Keratinocyte (primary cell): Measurements from ENCODE around the gene SKIDA1. TPM values are rescaled to one million over a fixed set of nuclear protein-coding genes. Genes with fewer than 3 reads are reported as not detected.

ENCODE experiments used
- DNase-seq: peaks from one replicate; pipeline ENCODE4 v3.0.0-alpha.2; 2011; ENCODE audit warnings: low read depth, missing footprints, low spot score
- FAIRE-seq: peaks from 2 replicates; lab custom pipeline; 2011; peaks lifted over from hg19 to GRCh38; lab: Jason Lieb, UNC
- H2AFZ ChIP-seq: 2 replicates; pipeline ENCODE4 v1.6.0; 2012; ENCODE audit warnings: low read length, control low read depth, inconsistent platforms; ENCODE audit not compliant: control insufficient read depth
- H3K27ac ChIP-seq: 2 replicates; pipeline ENCODE4 v1.5.1; 2011; ENCODE audit warnings: low read length; ENCODE audit not compliant: control insufficient read depth, insufficient read depth
- H3K27me3 ChIP-seq: 3 replicates; pipeline ENCODE4 v1.6.0; 2011; ENCODE audit warnings: low read length; ENCODE audit not compliant: control insufficient read depth, insufficient read depth; ENCODE audit errors: extremely low read depth
- H3K36me3 ChIP-seq, 2 experiments: 2 replicates in 1 of 2; 3 replicates in 1 of 2; pipeline ENCODE4 v1.5.1; 2011; ENCODE audit warnings: low read length in 2 of 2, mild to moderate bottlenecking in 1 of 2; ENCODE audit not compliant: control insufficient read depth in 2 of 2, insufficient read depth in 2 of 2; ENCODE audit errors: extremely low read depth in 1 of 2
- H3K4me1 ChIP-seq: 3 replicates; pipeline ENCODE4 v1.5.1; 2011; ENCODE audit warnings: low read length; ENCODE audit not compliant: control insufficient read depth, insufficient read depth; ENCODE audit errors: extremely low read depth
- H3K4me2 ChIP-seq: 3 replicates; pipeline ENCODE4 v1.6.0; 2011; ENCODE audit warnings: low read depth, low read length; ENCODE audit not compliant: control insufficient read depth, insufficient read depth; ENCODE audit errors: extremely low read depth
- H3K4me3 ChIP-seq, 3 experiments: fragments of 200-600 bp in 1 of 3; sonication (generic) in 1 of 3; 2 replicates in 2 of 3; 3 replicates in 1 of 3; pipeline ENCODE4 v1.5.1; 2011 to 2016; ENCODE audit warnings: low read length in 3 of 3, mild to moderate bottlenecking in 3 of 3, control low read depth in 2 of 3, inconsistent platforms in 1 of 3, low read depth in 1 of 3, mixed read lengths in 1 of 3, mixed run types in 1 of 3, moderate library complexity in 1 of 3; ENCODE audit not compliant: control insufficient read depth in 2 of 3, insufficient read depth in 2 of 3; ENCODE audit errors: extremely low read depth in 1 of 3
- H3K79me2 ChIP-seq: 2 replicates; pipeline ENCODE4 v1.6.0; 2012; ENCODE audit warnings: low read length; ENCODE audit not compliant: control insufficient read depth, insufficient read depth
- H3K9ac ChIP-seq: 3 replicates; pipeline ENCODE4 v1.6.0; 2011; ENCODE audit warnings: low read length; ENCODE audit not compliant: control insufficient read depth, insufficient read depth; ENCODE audit errors: extremely low read depth
- H3K9me1 ChIP-seq: 3 replicates; pipeline ENCODE4 v1.6.0; 2011; ENCODE audit warnings: low read length; ENCODE audit not compliant: control insufficient read depth, insufficient read depth; ENCODE audit errors: extremely low read depth
- H3K9me3 ChIP-seq: 2 replicates; pipeline ENCODE4 v1.5.1; 2012; ENCODE audit warnings: low read depth, low read length; ENCODE audit not compliant: control insufficient read depth
- H4K20me1 ChIP-seq: 3 replicates; pipeline ENCODE4 v1.6.0; 2011; ENCODE audit warnings: low read length; ENCODE audit not compliant: control insufficient read depth, insufficient read depth; ENCODE audit errors: extremely low read depth
- CTCF ChIP-seq, 3 experiments: IDR thresholded peaks in 1 of 3; conservative IDR thresholded peaks in 1 of 3; optimal IDR thresholded peaks in 1 of 3; 2 replicates in 2 of 3; 3 replicates in 1 of 3; pipeline versions ENCODE3 to v1.5.1; 2011; ENCODE audit warnings: low read length in 3 of 3, mild to moderate bottlenecking in 3 of 3, moderate library complexity in 2 of 3, control low read depth in 1 of 3, inconsistent platforms in 1 of 3; ENCODE audit not compliant: insufficient read depth in 2 of 3; ENCODE audit errors: extremely low read depth in 1 of 3
- EZH2 ChIP-seq: IDR thresholded peaks from one replicate; pipeline ENCODE4 v1.6.1; 2012; ENCODE audit warnings: inconsistent platforms, mild to moderate bottlenecking, low read length, moderate library complexity
- dilution Hi-C: fragments of 300-500 bp; cut with MboI; formaldehyde crosslinking; loops from one replicate; pipeline ENCODE4 v1.7.0; 2020; ENCODE audit warnings: low sequenced_read_pairs; ENCODE audit not compliant: extremely low pct_ligation_motif_present
- polyA plus RNA-seq, 5 experiments: library from polyadenylated mRNA; depleted of rRNA in 3 of 5; stranded (reverse) in 3 of 5; stranded (forward) in 1 of 5; unstranded in 1 of 5; fragments of >200 nt; gene quantifications; 1 replicate in 1 of 5; 2 replicates in 3 of 5; 3 replicates in 1 of 5; pipeline versions ENCODE4 v1.2.1 to v1.2.3, GENCODE V29; 2011 to 2012; ENCODE audit warnings: missing spikeins in 2 of 5, low read depth in 1 of 5, low replicate concordance in 1 of 5

SKIDA1 gene
- polyA plus RNA-seq, 1 donor (not counting 4 experiments of a cell fraction or from before 2014, with no cell fraction given) = 0.13 TPM

- DNase-seq (no peak), FAIRE-seq (no peak)
- H3K4me1 ChIP-seq = peaks cover 37% of the 10 kb centered on the region
- no peaks in the 10 kb centered on the region for H3K79me2 ChIP-seq
- no peaks in the 10 kb centered on the region for H3K9me1 ChIP-seq
- dilution Hi-C loops = no loop called here
- peak overlapping the region; percentile 95 for H3K27ac ChIP-seq
- H3K4me3 ChIP-seq = no peak overlapping the region
- H3K4me2 ChIP-seq = peak overlapping the region; percentile 9
- no peak for TF ChIP-seq CTCF (optimal IDR thresholded peaks at IDR 0.05 in 1 of 3, IDR thresholded peaks at IDR 0.05 in 1 of 3, conservative IDR thresholded peaks at IDR 0.05 in 1 of 3; ENCODE audit: extremely low read depth in 1 of 3, insufficient read depth in 2 of 3, low read length in 3 of 3)
- H2AFZ ChIP-seq = peak overlapping the region; percentile 27
- H3K9ac ChIP-seq = no peak overlapping the region
- no peaks in the 10 kb centered on the region for H3K36me3 ChIP-seq
- H4K20me1 ChIP-seq = no peaks in the 10 kb centered on the region
- H3K9me3 ChIP-seq = no peaks in the 10 kb centered on the region
- H3K27me3 ChIP-seq = no peaks in the 10 kb centered on the region
These were observed 2.7 kb downstream of the SKIDA1 start for GRCh38 chr10:21522631-21523406.

DNA sequence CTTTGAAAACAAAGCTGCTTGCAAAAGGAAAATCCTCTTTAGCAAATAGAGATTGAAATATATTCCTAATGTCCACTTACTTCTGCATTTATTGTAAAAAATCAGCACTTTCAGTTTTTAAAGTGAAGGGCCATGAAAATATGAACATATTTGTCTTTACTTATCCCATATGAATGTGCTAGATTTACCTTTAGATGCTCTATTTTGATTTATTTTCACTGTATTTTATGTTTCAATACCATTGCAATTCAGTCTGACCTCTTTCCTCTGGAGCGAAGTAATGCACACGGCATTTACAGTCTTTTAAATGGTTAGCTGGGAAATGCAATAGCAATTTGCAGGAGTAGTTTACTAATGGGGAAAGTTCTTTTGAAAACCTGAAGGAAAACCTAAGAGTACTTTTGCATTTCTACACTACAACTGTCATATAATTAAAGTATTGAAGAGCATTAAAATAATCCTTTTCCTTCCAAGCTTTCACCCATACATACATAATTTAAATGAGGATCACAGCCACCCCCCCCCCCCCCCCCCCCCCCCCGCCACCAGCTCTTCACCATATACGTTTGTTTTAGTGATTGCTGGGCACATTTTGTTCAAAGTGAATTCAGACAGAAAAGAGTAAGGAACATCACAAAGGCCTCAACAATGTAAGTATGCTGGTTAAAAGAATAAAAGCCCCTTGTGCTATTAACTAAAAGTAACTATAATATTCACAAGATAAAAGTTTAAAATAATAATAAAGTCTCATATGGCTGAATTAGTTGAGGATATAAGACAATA is 3.5 kb downstream of the SKIDA1 start:
- no peak overlapping the region for H3K9ac ChIP-seq
- dilution Hi-C loops = no loop called here
- no peak overlapping the region for H3K27ac ChIP-seq

More for the DNA sequence above, 3.5 kb downstream of the SKIDA1 start:
- no peak for DNase-seq
- H3K36me3 ChIP-seq = no peaks in the 10 kb centered on the region
- no peaks in the 10 kb centered on the region for H4K20me1 ChIP-seq
- H3K79me2 ChIP-seq = no peaks in the 10 kb centered on the region
- H3K4me2 ChIP-seq = peak overlapping the region; percentile 100
- peaks cover 40% of the 10 kb centered on the region for H3K4me1 ChIP-seq
- no peaks in the 10 kb centered on the region for H3K9me3 ChIP-seq
- H3K9me1 ChIP-seq = no peaks in the 10 kb centered on the region
- peak overlapping the region in 1 of 3 experiments; percentile 48 for H3K4me3 ChIP-seq
- H2AFZ ChIP-seq = peak overlapping the region; percentile 32
- FAIRE-seq = no peak
- no peak for TF ChIP-seq EZH2
- no peak for TF ChIP-seq CTCF (optimal IDR thresholded peaks at IDR 0.05 in 1 of 3, IDR thresholded peaks at IDR 0.05 in 1 of 3, conservative IDR thresholded peaks at IDR 0.05 in 1 of 3; ENCODE audit: extremely low read depth in 1 of 3, insufficient read depth in 2 of 3, low read length in 3 of 3)
- no peaks in the 10 kb centered on the region for H3K27me3 ChIP-seq
